ENCODE measurements around the gene KLHL15. TPM values are rescaled to one million over a fixed set of nuclear protein-coding genes. Genes with fewer than 3 reads are reported as not detected.

Gene KLHL15
- total and polyA plus RNA-seq, 2 of the 13 experiments (the other 11 are each of a cell fraction or from before 2014, with no cell fraction given): 2.8 to 5.5 TPM

DNA sequence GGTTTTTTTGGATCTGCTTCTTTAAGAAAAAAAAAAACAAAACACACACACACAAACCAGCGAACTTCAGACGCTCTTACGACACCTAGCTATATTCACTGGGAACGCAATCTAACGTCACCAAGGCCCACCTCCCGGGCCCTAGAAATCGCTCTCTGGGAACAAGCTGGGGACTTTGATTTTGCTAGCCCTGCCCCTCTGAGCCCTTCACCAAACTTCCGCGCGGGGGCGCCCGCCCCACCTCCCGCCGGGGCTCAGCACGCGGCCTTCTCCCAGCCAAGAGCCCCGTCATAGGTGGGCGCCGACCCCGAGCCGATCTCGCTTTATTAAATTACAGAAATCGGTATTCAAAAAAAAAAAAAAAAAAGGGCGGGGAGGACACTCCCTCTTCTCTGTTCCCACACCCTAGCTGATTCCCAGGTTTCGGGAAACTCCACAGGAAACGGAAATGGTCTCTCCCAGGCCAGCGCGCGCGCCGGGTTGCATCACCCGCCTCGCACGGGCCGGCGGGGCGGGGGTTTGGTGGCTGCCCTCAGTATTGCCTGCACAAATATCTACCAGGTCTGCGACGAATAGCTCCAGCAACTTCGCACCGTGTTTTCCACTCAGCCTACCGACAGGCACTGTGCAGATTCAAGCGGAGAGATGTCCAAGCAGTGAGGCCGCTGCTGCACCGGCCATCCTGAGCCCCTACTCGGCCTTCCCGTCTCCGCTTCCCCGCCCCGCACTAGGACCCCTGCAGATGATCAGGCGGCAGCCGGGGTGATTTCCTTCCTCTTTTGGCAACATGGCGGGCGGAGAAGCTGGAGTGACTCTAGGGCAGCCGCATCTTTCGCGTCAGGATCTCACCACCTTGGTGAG is 27.4 kb upstream of the KLHL15 start, which contains the start of gene EIF2S3 (continued):
- TF ChIP-seq, protein P1, sequence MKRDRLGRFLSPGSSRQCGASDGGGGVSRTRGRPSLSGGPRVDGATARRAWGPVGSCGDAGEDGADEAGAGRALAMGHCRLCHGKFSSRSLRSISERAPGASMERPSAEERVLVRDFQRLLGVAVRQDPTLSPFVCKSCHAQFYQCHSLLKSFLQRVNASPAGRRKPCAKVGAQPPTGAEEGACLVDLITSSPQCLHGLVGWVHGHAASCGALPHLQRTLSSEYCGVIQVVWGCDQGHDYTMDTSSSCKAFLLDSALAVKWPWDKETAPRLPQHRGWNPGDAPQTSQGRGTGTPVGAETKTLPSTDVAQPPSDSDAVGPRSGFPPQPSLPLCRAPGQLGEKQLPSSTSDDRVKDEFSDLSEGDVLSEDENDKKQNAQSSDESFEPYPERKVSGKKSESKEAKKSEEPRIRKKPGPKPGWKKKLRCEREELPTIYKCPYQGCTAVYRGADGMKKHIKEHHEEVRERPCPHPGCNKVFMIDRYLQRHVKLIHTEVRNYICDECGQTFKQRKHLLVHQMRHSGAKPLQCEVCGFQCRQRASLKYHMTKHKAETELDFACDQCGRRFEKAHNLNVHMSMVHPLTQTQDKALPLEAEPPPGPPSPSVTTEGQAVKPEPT (CRISPR knock-in tag; IDR thresholded peaks at IDR 0.05; ENCODE audit: low read depth): no peak
- TF ChIP-seq BCL6 (CRISPR knock-in tag; IDR thresholded peaks at IDR 0.05): peak; percentile 86
- TF ChIP-seq KAT8 (CRISPR knock-in tag; IDR thresholded peaks at IDR 0.05): peak; percentile 72; the same call in 1 of the 2 replicates
- TF ChIP-seq, protein P2, sequence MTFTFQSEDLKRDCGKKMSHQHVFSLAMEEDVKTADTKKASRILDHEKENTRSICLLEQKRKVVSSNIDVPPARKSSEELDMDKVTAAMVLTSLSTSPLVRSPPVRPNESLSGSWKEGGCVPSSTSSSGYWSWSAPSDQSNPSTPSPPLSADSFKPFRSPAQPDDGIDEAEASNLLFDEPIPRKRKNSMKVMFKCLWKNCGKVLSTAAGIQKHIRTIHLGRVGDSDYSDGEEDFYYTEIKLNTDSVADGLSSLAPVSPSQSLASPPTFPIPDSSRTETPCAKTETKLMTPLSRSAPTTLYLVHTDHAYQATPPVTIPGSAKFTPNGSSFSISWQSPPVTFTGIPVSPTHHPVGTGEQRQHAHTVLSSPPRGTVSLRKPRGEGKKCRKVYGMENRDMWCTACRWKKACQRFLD (CRISPR knock-in tag; IDR thresholded peaks at IDR 0.05; ENCODE audit: borderline replicate concordance): no peak
- TF ChIP-seq, protein P3, sequence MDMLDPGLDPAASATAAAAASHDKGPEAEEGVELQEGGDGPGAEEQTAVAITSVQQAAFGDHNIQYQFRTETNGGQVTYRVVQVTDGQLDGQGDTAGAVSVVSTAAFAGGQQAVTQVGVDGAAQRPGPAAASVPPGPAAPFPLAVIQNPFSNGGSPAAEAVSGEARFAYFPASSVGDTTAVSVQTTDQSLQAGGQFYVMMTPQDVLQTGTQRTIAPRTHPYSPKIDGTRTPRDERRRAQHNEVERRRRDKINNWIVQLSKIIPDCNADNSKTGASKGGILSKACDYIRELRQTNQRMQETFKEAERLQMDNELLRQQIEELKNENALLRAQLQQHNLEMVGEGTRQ (IDR thresholded peaks at IDR 0.05; ENCODE audit: low read depth, low read length): no peak
- TF ChIP-seq, protein P3 (CRISPR knock-in tag; IDR thresholded peaks at IDR 0.05; ENCODE audit: borderline replicate concordance): no peak
- no peak for TF ChIP-seq ZFP36L2 (CRISPR knock-in tag; IDR thresholded peaks at IDR 0.05)
- no peak for TF ChIP-seq TMF1 (CRISPR knock-in tag; IDR thresholded peaks at IDR 0.05; ENCODE audit: low read depth)
- TF ChIP-seq ZSCAN9 (CRISPR knock-in tag; IDR thresholded peaks at IDR 0.05; ENCODE audit: borderline replicate concordance): no peak
- peak in 1 of 2 experiments; percentile 77 for TF ChIP-seq POLR2A (IDR thresholded peaks at IDR 0.05; ENCODE audit: insufficient read depth in 1 of 2, low read depth in 2 of 2, low read length in 2 of 2)
- TF ChIP-seq POGZ (CRISPR knock-in tag; IDR thresholded peaks at IDR 0.05): peak; percentile 74
- TF ChIP-seq, protein P4, sequence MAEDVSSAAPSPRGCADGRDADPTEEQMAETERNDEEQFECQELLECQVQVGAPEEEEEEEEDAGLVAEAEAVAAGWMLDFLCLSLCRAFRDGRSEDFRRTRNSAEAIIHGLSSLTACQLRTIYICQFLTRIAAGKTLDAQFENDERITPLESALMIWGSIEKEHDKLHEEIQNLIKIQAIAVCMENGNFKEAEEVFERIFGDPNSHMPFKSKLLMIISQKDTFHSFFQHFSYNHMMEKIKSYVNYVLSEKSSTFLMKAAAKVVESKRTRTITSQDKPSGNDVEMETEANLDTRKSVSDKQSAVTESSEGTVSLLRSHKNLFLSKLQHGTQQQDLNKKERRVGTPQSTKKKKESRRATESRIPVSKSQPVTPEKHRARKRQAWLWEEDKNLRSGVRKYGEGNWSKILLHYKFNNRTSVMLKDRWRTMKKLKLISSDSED (CRISPR knock-in tag; IDR thresholded peaks at IDR 0.05): no peak
- peak; percentile 83 for TF ChIP-seq THAP11 (CRISPR knock-in tag; IDR thresholded peaks at IDR 0.05)
- TF ChIP-seq, protein P5, sequence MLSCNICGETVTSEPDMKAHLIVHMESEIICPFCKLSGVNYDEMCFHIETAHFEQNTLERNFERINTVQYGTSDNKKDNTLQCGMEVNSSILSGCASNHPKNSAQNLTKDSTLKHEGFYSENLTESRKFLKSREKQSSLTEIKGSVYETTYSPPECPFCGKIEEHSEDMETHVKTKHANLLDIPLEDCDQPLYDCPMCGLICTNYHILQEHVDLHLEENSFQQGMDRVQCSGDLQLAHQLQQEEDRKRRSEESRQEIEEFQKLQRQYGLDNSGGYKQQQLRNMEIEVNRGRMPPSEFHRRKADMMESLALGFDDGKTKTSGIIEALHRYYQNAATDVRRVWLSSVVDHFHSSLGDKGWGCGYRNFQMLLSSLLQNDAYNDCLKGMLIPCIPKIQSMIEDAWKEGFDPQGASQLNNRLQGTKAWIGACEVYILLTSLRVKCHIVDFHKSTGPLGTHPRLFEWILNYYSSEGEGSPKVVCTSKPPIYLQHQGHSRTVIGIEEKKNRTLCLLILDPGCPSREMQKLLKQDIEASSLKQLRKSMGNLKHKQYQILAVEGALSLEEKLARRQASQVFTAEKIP (CRISPR knock-in tag; IDR thresholded peaks at IDR 0.05; ENCODE audit: borderline replicate concordance): no peak
- TF ChIP-seq MATR3 (CRISPR knock-in tag; IDR thresholded peaks at IDR 0.05): no peak
- TF ChIP-seq REL (CRISPR knock-in tag; conservative IDR thresholded peaks at IDR 0.05): no peak
- no peak for TF ChIP-seq HNRNPL (IDR thresholded peaks at IDR 0.05; ENCODE audit: low read depth, low read length)
- peak; percentile 46 for TF ChIP-seq U2AF1 (optimal IDR thresholded peaks at IDR 0.05; ENCODE audit: low read depth, low read length)
- TF ChIP-seq, protein P6, sequence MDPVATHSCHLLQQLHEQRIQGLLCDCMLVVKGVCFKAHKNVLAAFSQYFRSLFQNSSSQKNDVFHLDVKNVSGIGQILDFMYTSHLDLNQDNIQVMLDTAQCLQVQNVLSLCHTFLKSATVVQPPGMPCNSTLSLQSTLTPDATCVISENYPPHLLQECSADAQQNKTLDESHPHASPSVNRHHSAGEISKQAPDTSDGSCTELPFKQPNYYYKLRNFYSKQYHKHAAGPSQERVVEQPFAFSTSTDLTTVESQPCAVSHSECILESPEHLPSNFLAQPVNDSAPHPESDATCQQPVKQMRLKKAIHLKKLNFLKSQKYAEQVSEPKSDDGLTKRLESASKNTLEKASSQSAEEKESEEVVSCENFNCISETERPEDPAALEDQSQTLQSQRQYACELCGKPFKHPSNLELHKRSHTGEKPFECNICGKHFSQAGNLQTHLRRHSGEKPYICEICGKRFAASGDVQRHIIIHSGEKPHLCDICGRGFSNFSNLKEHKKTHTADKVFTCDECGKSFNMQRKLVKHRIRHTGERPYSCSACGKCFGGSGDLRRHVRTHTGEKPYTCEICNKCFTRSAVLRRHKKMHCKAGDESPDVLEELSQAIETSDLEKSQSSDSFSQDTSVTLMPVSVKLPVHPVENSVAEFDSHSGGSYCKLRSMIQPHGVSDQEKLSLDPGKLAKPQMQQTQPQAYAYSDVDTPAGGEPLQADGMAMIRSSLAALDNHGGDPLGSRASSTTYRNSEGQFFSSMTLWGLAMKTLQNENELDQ (CRISPR knock-in tag; IDR thresholded peaks at IDR 0.05; ENCODE audit: borderline replicate concordance): no peak

Data from HepG2 (cell line).